GM20000 (cell line): Measurements from ENCODE around the gene ADGRL3.

Experiments used
- DNase-seq: peaks from one replicate; pipeline ENCODE4 v3.0.0; 2012; ENCODE audit warnings: low spot score
- TF ChIP-seq, protein P1 (sequence below): IDR thresholded peaks from 2 replicates; pipeline ENCODE4 v1.5.1; 2012; ENCODE audit warnings: mild to moderate bottlenecking, control low read depth; ENCODE audit errors: extremely low read depth, missing control alignments

Gene ADGRL3

DNA sequence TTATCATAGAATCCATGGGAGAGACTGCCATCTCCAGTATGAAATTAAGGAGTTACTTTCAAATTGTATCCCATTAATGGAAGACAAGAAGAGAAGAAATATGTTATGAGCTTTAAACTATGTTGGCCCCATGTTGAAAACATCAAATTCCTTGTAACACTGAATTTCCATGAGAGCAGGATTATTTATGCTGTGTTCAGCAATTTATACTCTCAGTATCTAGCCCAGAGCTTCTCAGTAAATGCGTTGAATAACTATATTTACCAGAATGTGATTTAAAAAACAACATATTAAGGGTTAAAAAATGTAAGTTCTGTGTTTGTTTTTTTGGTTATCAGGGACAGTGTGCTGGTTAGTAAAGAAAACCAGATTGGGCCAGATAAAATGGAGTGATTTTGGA, 74.2 kb downstream of the ADGRL3 start:
- TF ChIP-seq, protein P1, sequence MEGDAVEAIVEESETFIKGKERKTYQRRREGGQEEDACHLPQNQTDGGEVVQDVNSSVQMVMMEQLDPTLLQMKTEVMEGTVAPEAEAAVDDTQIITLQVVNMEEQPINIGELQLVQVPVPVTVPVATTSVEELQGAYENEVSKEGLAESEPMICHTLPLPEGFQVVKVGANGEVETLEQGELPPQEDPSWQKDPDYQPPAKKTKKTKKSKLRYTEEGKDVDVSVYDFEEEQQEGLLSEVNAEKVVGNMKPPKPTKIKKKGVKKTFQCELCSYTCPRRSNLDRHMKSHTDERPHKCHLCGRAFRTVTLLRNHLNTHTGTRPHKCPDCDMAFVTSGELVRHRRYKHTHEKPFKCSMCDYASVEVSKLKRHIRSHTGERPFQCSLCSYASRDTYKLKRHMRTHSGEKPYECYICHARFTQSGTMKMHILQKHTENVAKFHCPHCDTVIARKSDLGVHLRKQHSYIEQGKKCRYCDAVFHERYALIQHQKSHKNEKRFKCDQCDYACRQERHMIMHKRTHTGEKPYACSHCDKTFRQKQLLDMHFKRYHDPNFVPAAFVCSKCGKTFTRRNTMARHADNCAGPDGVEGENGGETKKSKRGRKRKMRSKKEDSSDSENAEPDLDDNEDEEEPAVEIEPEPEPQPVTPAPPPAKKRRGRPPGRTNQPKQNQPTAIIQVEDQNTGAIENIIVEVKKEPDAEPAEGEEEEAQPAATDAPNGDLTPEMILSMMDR, result no peak
- no peak for DNase-seq

DNA sequence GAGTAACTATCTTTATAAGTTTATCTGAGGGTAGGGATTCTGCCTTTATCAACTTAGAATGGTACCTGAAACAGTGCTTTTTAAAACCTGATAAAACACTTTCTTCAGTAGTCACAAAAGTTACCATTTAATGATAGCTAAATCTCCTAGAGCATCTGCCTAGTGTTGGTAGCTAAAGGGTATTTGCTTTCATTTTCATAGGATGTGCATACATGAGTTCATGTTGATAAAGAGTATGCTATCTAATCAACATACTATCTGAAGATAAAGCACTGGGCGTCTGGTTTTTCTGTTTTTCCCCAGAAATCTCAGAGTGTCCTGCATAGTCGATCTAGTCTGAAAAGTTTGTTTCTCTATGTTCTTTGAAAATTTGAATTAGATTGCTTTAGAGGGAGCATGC, 75.1 kb downstream of the ADGRL3 start:
- no peak for DNase-seq
- TF ChIP-seq, protein P1, result no peak

DNA sequence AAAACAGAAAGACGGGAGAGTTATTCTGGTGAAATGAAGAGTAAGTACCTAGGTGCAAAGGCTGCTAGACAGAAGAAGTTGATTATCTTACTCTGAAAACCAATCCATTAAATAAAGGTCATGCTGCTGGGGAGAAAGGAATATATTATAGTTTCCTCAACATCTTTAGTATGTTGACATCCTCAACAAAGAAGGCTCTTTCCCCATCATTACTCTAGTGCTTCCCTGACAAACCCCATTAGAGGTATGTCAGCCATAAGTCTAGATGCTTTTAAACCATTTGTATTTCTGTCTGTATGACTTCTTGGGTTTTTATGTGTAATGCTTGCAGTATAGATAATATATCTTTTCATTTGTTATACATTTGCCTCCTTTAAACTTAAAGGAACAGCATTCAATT, 75.9 kb downstream of the ADGRL3 start:
- no peak for DNase-seq
- TF ChIP-seq, protein P1, result no peak

DNA sequence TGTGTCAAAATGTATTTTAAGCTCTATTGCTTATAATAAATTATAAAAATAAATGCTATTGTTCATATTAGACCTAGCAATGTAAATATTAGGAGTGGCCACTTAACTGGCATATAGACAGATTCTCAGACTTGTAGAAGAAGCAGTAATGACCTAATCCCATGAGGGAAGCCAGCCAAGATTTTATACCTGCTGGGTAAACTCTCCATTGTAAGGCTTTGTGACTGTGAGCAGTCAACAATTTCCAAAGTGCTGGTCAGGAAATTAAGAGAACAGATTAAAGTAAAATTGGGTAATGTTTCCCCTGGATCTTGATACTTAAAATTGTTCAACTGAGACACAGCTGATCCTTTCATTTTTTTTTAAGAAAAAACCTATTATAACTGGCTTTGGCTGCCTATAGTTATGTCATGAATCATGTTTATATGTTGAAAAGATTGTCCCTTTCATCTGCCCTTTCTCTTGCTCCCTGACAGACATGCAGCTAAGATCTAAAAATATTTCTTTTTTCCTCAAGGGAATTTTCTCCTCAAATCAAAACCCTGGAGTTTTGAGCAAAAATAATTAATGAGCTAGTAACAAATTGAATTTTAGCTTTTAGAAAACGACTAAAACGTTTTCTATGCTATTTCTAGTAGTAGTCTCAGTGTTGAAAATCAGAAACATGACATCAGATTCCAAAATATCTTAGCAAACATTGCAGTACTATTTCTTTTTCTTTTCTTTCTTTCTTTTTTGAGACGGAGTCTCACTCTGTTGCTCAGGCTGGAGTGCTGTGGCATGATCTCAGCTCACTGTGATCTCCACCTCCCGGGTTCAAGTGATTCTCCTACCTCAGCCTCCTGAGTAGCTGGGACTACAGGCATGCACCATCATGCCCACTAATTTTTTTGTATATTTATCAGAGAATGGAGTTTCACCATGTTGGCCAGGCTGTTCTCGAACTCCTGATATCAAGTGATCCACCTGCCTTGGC, 77.9 kb downstream of the ADGRL3 start:
- no peak for DNase-seq
- TF ChIP-seq, protein P1, result no peak

DNA sequence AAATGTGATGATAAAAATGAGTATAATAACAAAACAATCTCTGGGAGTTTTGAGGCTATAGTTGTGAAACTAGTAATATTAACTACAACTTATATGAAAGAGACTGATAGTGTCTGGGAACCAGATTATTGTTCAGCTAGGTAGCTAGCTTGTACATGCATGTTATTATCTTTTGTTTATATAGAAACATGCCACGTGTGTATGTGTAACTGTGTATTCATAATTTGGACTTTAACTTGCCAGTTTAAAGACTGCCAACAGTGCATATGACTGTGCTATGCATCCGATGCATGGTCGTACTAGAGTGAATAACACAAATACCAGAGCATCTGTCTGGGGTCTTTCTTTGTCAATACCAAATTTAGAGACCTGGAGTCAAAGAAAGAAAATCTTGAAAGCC, 92.2 kb downstream of the ADGRL3 start:
- TF ChIP-seq, protein P1, result no peak
- no peak for DNase-seq

DNA sequence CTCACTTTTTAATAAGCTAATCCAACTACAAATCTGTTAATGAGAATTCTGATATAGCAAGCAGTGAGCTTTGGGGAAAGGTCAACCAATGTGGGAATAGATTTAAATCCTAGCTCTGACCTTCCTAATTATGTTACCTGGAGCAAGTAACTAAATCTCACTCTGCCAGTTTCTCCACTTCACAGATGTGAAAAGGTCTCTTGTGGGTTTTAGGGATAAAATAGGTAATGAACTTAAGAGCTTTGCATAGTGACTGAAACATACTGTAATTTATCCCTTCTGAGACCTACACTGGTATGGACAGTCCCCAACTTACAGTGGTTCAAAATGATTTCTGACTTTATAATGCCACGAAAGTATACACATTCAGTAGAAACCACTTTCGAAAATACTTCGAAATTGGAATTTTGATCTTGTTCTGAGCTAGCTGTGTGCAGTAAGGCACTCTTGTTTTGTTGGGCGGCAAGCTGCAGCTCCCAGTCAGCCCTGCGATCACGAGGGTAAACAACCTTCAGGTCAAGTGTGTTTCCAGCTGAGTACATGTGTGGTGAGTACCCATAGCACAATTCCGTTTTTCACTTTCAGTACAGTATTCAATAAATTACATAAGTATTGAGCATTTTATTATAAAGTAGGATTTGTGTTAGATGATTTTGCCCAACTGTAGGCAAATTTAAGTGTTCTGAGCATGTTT, 93.7 kb downstream of the ADGRL3 start:
- DNase-seq, result no peak
- TF ChIP-seq, protein P1, result no peak

DNA sequence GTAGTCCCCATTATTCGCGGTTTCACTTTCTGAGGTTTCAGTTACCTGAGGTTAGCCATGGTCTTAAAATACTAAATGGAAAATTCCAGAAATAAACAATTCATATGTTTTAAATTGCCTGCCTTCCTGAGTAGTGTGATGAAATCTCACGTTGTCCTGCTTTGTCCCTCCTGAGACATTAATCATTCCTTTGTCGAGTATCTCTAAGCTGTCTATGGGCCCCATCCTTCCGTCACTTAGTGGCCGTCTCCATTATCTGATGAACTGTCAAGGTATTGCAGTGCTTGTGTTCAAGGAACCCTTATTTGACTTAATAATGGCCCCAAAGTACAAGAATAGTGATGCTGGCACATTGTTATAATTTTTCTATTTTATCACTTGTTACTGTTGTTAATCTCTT, 94.8 kb downstream of the ADGRL3 start:
- DNase-seq, result no peak

More for the DNA sequence above, 94.8 kb downstream of the ADGRL3 start:
- TF ChIP-seq, protein P1, result no peak
